ENCODE measurements around the gene RBM19. TPM values are rescaled to one million over a fixed set of nuclear protein-coding genes. Genes with fewer than 3 reads are reported as not detected.

Gene RBM19
- total and polyA plus RNA-seq, 2 donors (not counting 3 experiments of a cell fraction or from before 2014, with no cell fraction given), result 13.2 to 34.4 TPM

DNA sequence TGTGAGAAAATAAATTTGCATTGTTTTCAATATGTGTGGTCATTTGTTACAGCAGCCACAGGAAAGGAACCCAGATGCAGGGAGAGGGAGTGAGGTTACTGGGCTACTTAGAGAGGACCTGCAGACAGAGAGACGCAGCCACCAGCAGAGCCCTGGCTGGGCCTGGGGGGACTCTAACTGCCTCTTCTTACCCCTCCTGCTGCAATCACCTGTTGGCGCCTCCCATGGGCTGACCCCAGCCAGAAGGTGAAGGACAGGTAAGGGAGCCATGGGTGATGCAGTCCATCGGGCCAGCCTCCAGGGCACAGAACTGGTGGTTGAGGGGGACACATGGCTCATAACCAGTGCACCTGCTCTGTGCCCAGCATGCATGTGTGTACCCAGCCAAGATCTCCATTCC lies 15.8 kb upstream of the RBM19 start:
- no peak for DNase-seq (ENCODE audit: low read depth, low spot score)
- no peak overlapping the region for H3K9ac ChIP-seq (replicated peaks; ENCODE audit: extremely low read depth, insufficient read depth, low read length)
- dilution Hi-C loops (cut with MboI; ENCODE audit: extremely low pct_ligation_motif_present, low sequenced_read_pairs), result no loop called here
- no peaks in the 10 kb centered on the region for H3K4me1 ChIP-seq (ENCODE audit: control insufficient read depth, extremely low read depth, insufficient read depth, low read length)
- no peak overlapping the region for H3K4me3 ChIP-seq (replicated peaks in 1 of 3; ENCODE audit: insufficient read depth in 1 of 3, low read depth in 1 of 3, low read length in 3 of 3)
- H3K79me2 ChIP-seq (ENCODE audit: control insufficient read depth, insufficient read depth, low read length), result no peaks in the 10 kb centered on the region
- no peaks in the 10 kb centered on the region for H3K9me3 ChIP-seq (replicated peaks; ENCODE audit: control insufficient read depth, insufficient read depth, low read length)
- intact Hi-C loops (cut with micrococcal nuclease), result no loop called here
- no peaks in the 10 kb centered on the region for H4K20me1 ChIP-seq (replicated peaks; ENCODE audit: control insufficient read depth, extremely low read depth, insufficient read depth, low read length)
- H3K27ac ChIP-seq (ENCODE audit: insufficient read depth, low read depth, low read length), result no peak overlapping the region
- H3K4me2 ChIP-seq (ENCODE audit: insufficient read depth, low read length), result no peak overlapping the region
- H3K9me1 ChIP-seq (replicated peaks; ENCODE audit: control insufficient read depth, extremely low read depth, insufficient read depth, low read length), result no peaks in the 10 kb centered on the region
- H3K27me3 ChIP-seq (ENCODE audit: control insufficient read depth in 2 of 2, insufficient read depth in 2 of 2, low read length in 2 of 2), result no peaks in the 10 kb centered on the region
- no peak for TF ChIP-seq GATA2 (IDR thresholded peaks at IDR 0.05; ENCODE audit: insufficient read depth, insufficient read length, low read depth, low read length)
- no peak for TF ChIP-seq POLR2AphosphoS5 (IDR thresholded peaks at IDR 0.05; ENCODE audit: insufficient read depth, low read depth, low read length)
- no peak overlapping the region for H2AFZ ChIP-seq (ENCODE audit: low read depth, low read length)
- no peak for FAIRE-seq
- no TSS peak for BruUV-seq (replicated peaks)
- CTCF ChIA-PET, result interaction anchor here (1.2 to 4.0 kb wide), 3 partner anchors 527 to 681 kb away, joined by 3 to 162 read pairs (median 26); no protein-coding TSS in a partner anchor
- POLR2A ChIA-PET, result no interaction called here
- H3K36me3 ChIP-seq (ENCODE audit: control insufficient read depth in 2 of 2, extremely low read depth in 1 of 2, insufficient read depth in 2 of 2, low read length in 2 of 2), result no peaks in the 10 kb centered on the region

DNA sequence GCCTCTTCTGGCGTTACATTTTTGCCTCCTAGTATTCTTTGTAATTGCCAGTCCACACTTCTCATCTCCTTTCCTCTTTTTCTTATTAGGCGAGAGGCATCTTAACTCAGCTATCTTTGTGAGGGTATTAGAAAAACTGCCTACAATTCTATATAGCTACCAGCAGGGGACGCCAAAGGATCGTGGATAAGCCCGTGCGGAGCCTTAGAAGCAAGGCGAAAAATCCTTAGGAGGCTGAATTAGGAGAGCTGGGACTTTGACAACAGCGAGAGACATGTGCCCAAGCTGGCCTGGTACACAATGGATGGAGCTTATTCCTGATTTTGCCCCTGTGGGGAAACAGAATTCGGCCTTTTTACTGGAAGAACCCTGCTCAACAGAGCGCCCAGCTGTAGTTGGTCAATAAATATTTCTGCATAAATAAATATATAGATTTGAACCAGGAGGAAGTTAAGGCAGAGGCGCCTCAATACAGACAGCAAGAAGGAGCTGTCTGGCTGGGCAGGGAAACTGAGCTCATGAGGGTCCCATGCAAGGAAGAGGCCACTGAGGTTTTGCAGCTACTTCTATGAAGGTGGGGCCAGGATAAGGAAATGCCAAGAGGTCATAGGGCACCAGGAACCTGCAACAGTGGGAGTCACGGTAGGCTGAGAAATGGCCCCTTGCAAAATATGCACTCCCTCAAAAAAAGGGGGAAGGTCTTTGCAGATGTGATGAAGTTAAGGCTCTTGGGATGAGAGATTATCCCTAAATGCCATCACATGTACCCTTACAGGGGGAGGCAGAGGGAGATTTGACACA lies 14.6 kb upstream of the RBM19 start:
- POLR2A ChIA-PET, result no interaction called here
- Histone ChIP-seq H2AFZ (ENCODE audit: low read depth, low read length) (no peak overlapping the region), H3K9me1 (replicated peaks; ENCODE audit: control insufficient read depth, extremely low read depth, insufficient read depth, low read length) (no peaks in the 10 kb centered on the region), H3K36me3 (ENCODE audit: control insufficient read depth in 2 of 2, extremely low read depth in 1 of 2, insufficient read depth in 2 of 2, low read length in 2 of 2) (no peaks in the 10 kb centered on the region), H3K4me3 (replicated peaks in 1 of 3; ENCODE audit: insufficient read depth in 1 of 3, low read depth in 1 of 3, low read length in 3 of 3) (no peak overlapping the region), H3K4me1 (ENCODE audit: control insufficient read depth, extremely low read depth, insufficient read depth, low read length) (no peaks in the 10 kb centered on the region), H3K9me3 (replicated peaks; ENCODE audit: control insufficient read depth, insufficient read depth, low read length) (no peaks in the 10 kb centered on the region), H3K9ac (replicated peaks; ENCODE audit: extremely low read depth, insufficient read depth, low read length) (no peak overlapping the region), H3K4me2 (ENCODE audit: insufficient read depth, low read length) (no peak overlapping the region), H3K79me2 (ENCODE audit: control insufficient read depth, insufficient read depth, low read length) (no peaks in the 10 kb centered on the region), H4K20me1 (replicated peaks; ENCODE audit: control insufficient read depth, extremely low read depth, insufficient read depth, low read length) (no peaks in the 10 kb centered on the region), H3K27ac (ENCODE audit: insufficient read depth, low read depth, low read length) (no peak overlapping the region), H3K27me3 (ENCODE audit: control insufficient read depth in 2 of 2, insufficient read depth in 2 of 2, low read length in 2 of 2) (no peaks in the 10 kb centered on the region)
- intact Hi-C loops (cut with micrococcal nuclease), result loop anchor here (1.0 kb wide), 5 partner anchors 496 to 1937 kb away; no protein-coding TSS in a partner anchor
- dilution Hi-C loops (cut with MboI; ENCODE audit: extremely low pct_ligation_motif_present, low sequenced_read_pairs), result no loop called here
- CTCF ChIA-PET, result interaction anchor here (0.5 to 4.0 kb wide), 45 partner anchors 11 to 1998 kb away, joined by 3 to 183 read pairs (median 4); partner anchors contain the start of genes RBM19 and TBX3
- FAIRE-seq, result peak; percentile 76
- no TSS peak for BruUV-seq (replicated peaks)
- peak; percentile 66 for DNase-seq (ENCODE audit: low read depth, low spot score)
- TF ChIP-seq, protein P1, sequence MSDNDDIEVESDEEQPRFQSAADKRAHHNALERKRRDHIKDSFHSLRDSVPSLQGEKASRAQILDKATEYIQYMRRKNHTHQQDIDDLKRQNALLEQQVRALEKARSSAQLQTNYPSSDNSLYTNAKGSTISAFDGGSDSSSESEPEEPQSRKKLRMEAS (IDR thresholded peaks at IDR 0.05; ENCODE audit: insufficient read depth, insufficient read length), result no peak
- TF ChIP-seq JUN (IDR thresholded peaks at IDR 0.05; ENCODE audit: borderline replicate concordance, insufficient read depth, insufficient read length, low read depth), result no peak
- TF ChIP-seq POLR2A (IDR thresholded peaks at IDR 0.05; ENCODE audit: low read depth, low read length), result no peak
- TF ChIP-seq, protein P2, sequence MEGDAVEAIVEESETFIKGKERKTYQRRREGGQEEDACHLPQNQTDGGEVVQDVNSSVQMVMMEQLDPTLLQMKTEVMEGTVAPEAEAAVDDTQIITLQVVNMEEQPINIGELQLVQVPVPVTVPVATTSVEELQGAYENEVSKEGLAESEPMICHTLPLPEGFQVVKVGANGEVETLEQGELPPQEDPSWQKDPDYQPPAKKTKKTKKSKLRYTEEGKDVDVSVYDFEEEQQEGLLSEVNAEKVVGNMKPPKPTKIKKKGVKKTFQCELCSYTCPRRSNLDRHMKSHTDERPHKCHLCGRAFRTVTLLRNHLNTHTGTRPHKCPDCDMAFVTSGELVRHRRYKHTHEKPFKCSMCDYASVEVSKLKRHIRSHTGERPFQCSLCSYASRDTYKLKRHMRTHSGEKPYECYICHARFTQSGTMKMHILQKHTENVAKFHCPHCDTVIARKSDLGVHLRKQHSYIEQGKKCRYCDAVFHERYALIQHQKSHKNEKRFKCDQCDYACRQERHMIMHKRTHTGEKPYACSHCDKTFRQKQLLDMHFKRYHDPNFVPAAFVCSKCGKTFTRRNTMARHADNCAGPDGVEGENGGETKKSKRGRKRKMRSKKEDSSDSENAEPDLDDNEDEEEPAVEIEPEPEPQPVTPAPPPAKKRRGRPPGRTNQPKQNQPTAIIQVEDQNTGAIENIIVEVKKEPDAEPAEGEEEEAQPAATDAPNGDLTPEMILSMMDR (IDR thresholded peaks at IDR 0.05; ENCODE audit: extremely low read depth in 1 of 2, insufficient read depth in 1 of 2, low read depth in 1 of 2, low read length in 2 of 2), result peak; percentile 83 to 86
- TF ChIP-seq MYC (IDR thresholded peaks at IDR 0.05; ENCODE audit: low read depth, low read length), result no peak

Measured in endothelial cell of umbilical vein (primary cell).